D721Med (cell line): ENCODE results near the gene UPP2.

Experiments
- DNase-seq: peaks from one replicate; pipeline ENCODE4 v3.0.0; 2011; ENCODE audit warnings: low spot score; ENCODE audit not compliant: insufficient read length
- FAIRE-seq: peaks from 2 replicates; lab custom pipeline; 2011; peaks lifted over from hg19 to GRCh38; lab: Jason Lieb, UNC
- CTCF ChIP-seq: IDR thresholded peaks from 2 replicates; pipeline ENCODE4 v1.5.1; 2012; ENCODE audit warnings: mild to moderate bottlenecking, control low read depth; ENCODE audit not compliant: insufficient read depth; ENCODE audit errors: missing control alignments

Gene UPP2

GRCh38 chr2:158095269-158095668 lies 6.4 kb upstream of the UPP2 start:
- DNase-seq = no peak
- no peak for FAIRE-seq
- TF ChIP-seq CTCF = no peak

- no peak for TF ChIP-seq CTCF
- FAIRE-seq (no peak), DNase-seq (no peak)
These were observed 5.8 kb upstream of the UPP2 start for GRCh38 chr2:158095912-158096311.

- TF ChIP-seq CTCF = no peak
- DNase-seq (no peak), FAIRE-seq (no peak)
These were observed 4.2 kb upstream of the UPP2 start for GRCh38 chr2:158097481-158097880.

- FAIRE-seq (no peak), DNase-seq (no peak)
- TF ChIP-seq CTCF = no peak
These were observed 3.5 kb upstream of the UPP2 start for GRCh38 chr2:158098178-158098577.

- no peak for FAIRE-seq
- no peak for TF ChIP-seq CTCF
- no peak for DNase-seq
These were observed 2.0 kb upstream of the UPP2 start for GRCh38 chr2:158099716-158100115.

GRCh38 chr2:158100411-158100810 lies 1.3 kb upstream of the UPP2 start:
- no peak for TF ChIP-seq CTCF
- DNase-seq (no peak), FAIRE-seq (no peak)

- FAIRE-seq = no peak
- no peak for TF ChIP-seq CTCF
- DNase-seq = no peak
These were observed 770 bp downstream of the UPP2 start for GRCh38 chr2:158102446-158102845.
